Measurements from ENCODE around the gene PDZRN3.

Gene PDZRN3

GRCh38 chr3:73384091-73384906 lies 240.4 kb downstream of the PDZRN3 start:
- no peak for DNase-seq (ENCODE audit: low spot score)

- DNase-seq (ENCODE audit: low spot score): no peak
Measured at GRCh38 chr3:73383470-73384049, 241.2 kb downstream of the PDZRN3 start.

- DNase-seq (ENCODE audit: low spot score): no peak
Measured at GRCh38 chr3:73381551-73381950, 243.2 kb downstream of the PDZRN3 start.

GRCh38 chr3:73380735-73381532 lies 243.8 kb downstream of the PDZRN3 start:
- DNase-seq (ENCODE audit: low spot score): no peak

- no peak for DNase-seq (ENCODE audit: low spot score)
Measured at GRCh38 chr3:73379465-73379864, 245.3 kb downstream of the PDZRN3 start.

GRCh38 chr3:73378207-73378606 lies 246.5 kb downstream of the PDZRN3 start:
- DNase-seq (ENCODE audit: low spot score): no peak

- no peak for DNase-seq (ENCODE audit: low spot score)
Measured at GRCh38 chr3:73365756-73366397, 258.9 kb downstream of the PDZRN3 start.

GRCh38 chr3:73364517-73364916 lies 260.2 kb downstream of the PDZRN3 start:
- no peak for DNase-seq (ENCODE audit: low spot score)

GRCh38 chr3:73363093-73363492 lies 261.6 kb downstream of the PDZRN3 start:
- no peak for DNase-seq (ENCODE audit: low spot score)

GRCh38 chr3:73361591-73361990 lies 263.1 kb downstream of the PDZRN3 start:
- DNase-seq (ENCODE audit: low spot score): no peak

- DNase-seq (ENCODE audit: low spot score): no peak
Measured at GRCh38 chr3:73353649-73354217, 271.0 kb downstream of the PDZRN3 start.

- DNase-seq (ENCODE audit: low spot score): no peak
Measured at GRCh38 chr3:73352841-73353645, 271.7 kb downstream of the PDZRN3 start.

- no peak for DNase-seq (ENCODE audit: low spot score)
Measured at GRCh38 chr3:73351423-73352071, 273.2 kb downstream of the PDZRN3 start.

- DNase-seq (ENCODE audit: low spot score): no peak
Measured at GRCh38 chr3:73350996-73351395, 273.7 kb downstream of the PDZRN3 start.

- DNase-seq (ENCODE audit: low spot score): no peak
Measured at GRCh38 chr3:73349657-73350056, 275.1 kb downstream of the PDZRN3 start.

GRCh38 chr3:73342077-73342476 lies 282.7 kb downstream of the PDZRN3 start:
- no peak for DNase-seq (ENCODE audit: low spot score)

- DNase-seq (ENCODE audit: low spot score): no peak
Measured at GRCh38 chr3:73341272-73341935, 283.3 kb downstream of the PDZRN3 start.

- no peak for DNase-seq (ENCODE audit: low spot score)
Measured at GRCh38 chr3:73332558-73332957, 292.2 kb downstream of the PDZRN3 start.

Measured in CD4-positive, alpha-beta T cell treated with Interleukin-6 at 100 ng/mL for 8 hours (primary cell).